ENCODE results near the gene PPM1A. TPM values are rescaled to one million over a fixed set of nuclear protein-coding genes. Genes with fewer than 3 reads are reported as not detected.

The PPM1A gene
- total RNA-seq, 4 donors from 2014 or later: 28.2 to 43.7 (median 40.4) TPM

- Histone ChIP-seq H3K27ac (no peak overlapping the region), H3K27me3 (no peaks in the 10 kb centered on the region), H3K9me3 (no peaks in the 10 kb centered on the region), H3K36me3 (no peaks in the 10 kb centered on the region), H3K4me1 (peaks cover 0 to 8% (median 0%) of the 10 kb centered on the region in 4 donors), H3K4me3 (no peak overlapping the region)
- TF ChIP-seq CTCF (IDR thresholded peaks at IDR 0.05) (no peak), POLR2A (IDR thresholded peaks at IDR 0.05) (no peak), EP300 (IDR thresholded peaks at IDR 0.05) (no peak)
- DNase-seq (ENCODE audit: low spot score in 2 of 2): no peak
- 36 to 49% methylated on average over 2 of the region's 2 CpGs for WGBS, 2 donors
Observed at GRCh38 chr14:60346706-60347105, 97.7 kb downstream of the PPM1A start.

- Histone ChIP-seq H3K4me3 (no peak overlapping the region), H3K36me3 (no peaks in the 10 kb centered on the region), H3K27me3 (no peaks in the 10 kb centered on the region), H3K9me3 (no peaks in the 10 kb centered on the region), H3K4me1 (peaks cover 0 to 8% (median 0%) of the 10 kb centered on the region in 4 donors), H3K27ac (no peak overlapping the region)
- TF ChIP-seq CTCF (IDR thresholded peaks at IDR 0.05) (no peak), POLR2A (IDR thresholded peaks at IDR 0.05) (no peak)
- 69 to 74% methylated on average over 4 of the region's 4 CpGs for WGBS, 2 donors
- no peak for DNase-seq (ENCODE audit: low spot score in 2 of 2)
Observed at GRCh38 chr14:60348211-60348610, 99.2 kb downstream of the PPM1A start.

Other genes with a start within 250 kb of the PPM1A start
- gene PCNX4, start 157.3 kb upstream of the PPM1A start, total RNA-seq: 10 to 100 TPM; 52.2 to 74.7 (median 62.9) TPM
- 100 to 1,000 TPM in 1 of 4 donors, 10 to 100 TPM in 3; 77.1 to 126 (median 85.6) TPM for gene DHRS7, start 83.8 kb upstream of the PPM1A start, total RNA-seq
- 1 to 10 TPM in 1 of 4 donors, under 1 TPM in 2, not detected in 1; 0.30 to 2.0 (median 0.39) TPM for gene C14orf39, start 236.8 kb downstream of the PPM1A start, total RNA-seq

All from tibial nerve (tissue), 4 donors.